AG09309 (cell line): ENCODE data around the gene PPP2R5C.

Source experiments
- DNase-seq: peaks from one replicate; pipeline ENCODE4 v3.0.0-alpha.2; 2010; ENCODE audit warnings: low read depth
- H3K4me3 ChIP-seq: 2 replicates; pipeline ENCODE4 v1.5.1; 2011; ENCODE audit warnings: mild to moderate bottlenecking, low read depth, low read length, moderate library complexity; ENCODE audit not compliant: control insufficient read depth
- CTCF ChIP-seq: IDR thresholded peaks from 2 replicates; pipeline ENCODE4 v1.5.1; 2011; ENCODE audit warnings: mild to moderate bottlenecking, low read depth, low read length, inconsistent platforms; ENCODE audit not compliant: insufficient read depth, control insufficient read depth; ENCODE audit errors: missing control alignments

PPP2R5C gene

GRCh38 chr14:101812071-101812470 is 50.6 kb downstream of the PPP2R5C start:
- no peak overlapping the region for H3K4me3 ChIP-seq
- DNase-seq = no peak
- TF ChIP-seq CTCF = no peak

GRCh38 chr14:101813171-101813759 is 51.8 kb downstream of the PPP2R5C start:
- TF ChIP-seq CTCF = no peak
- H3K4me3 ChIP-seq = no peak overlapping the region
- DNase-seq = no peak

- no peak for DNase-seq
- H3K4me3 ChIP-seq = no peak overlapping the region
- no peak for TF ChIP-seq CTCF
Measured at GRCh38 chr14:101813833-101814232, 52.3 kb downstream of the PPP2R5C start.

- no peak for TF ChIP-seq CTCF
- no peak overlapping the region for H3K4me3 ChIP-seq
- no peak for DNase-seq
Measured at GRCh38 chr14:101814934-101815333, 53.4 kb downstream of the PPP2R5C start.

- no peak for TF ChIP-seq CTCF
- H3K4me3 ChIP-seq = no peak overlapping the region
- no peak for DNase-seq
Measured at GRCh38 chr14:101815994-101816393, 54.5 kb downstream of the PPP2R5C start.

- no peak for TF ChIP-seq CTCF
- no peak overlapping the region for H3K4me3 ChIP-seq
- DNase-seq = no peak
Measured at GRCh38 chr14:101817501-101818001, 56.0 kb downstream of the PPP2R5C start.

- DNase-seq = no peak
- TF ChIP-seq CTCF = no peak
- no peak overlapping the region for H3K4me3 ChIP-seq
Measured at GRCh38 chr14:101819251-101819990, 57.9 kb downstream of the PPP2R5C start.
